ENCODE measurements around the gene CNOT6.

DNA sequence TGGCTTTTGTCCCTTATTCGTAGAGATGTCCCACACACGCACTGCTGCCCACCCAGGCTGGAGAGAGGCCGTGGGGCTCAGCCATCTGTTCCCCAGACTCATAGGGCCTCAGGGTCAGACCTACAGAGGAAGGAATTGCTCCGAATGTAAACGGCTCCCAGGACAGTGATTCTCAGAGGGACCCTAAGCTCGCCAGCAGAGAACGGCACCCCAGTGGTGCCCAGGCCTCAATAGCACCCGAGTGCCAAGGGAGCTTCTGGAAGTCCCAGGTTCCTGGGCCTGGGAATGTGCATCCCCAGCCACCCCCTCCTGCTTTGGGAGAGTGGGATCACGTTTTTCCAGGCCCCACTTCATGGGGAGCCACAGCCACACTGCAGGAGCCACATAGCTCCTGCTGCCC lies 32.9 kb upstream of the CNOT6 start:
- TF ChIP-seq CTCF (IDR thresholded peaks at IDR 0.05) (no peak), ZFX (IDR thresholded peaks at IDR 0.05; ENCODE audit: borderline replicate concordance) (no peak)
